ENCODE results near the gene CES1. TPM values are rescaled to one million over a fixed set of nuclear protein-coding genes. Genes with fewer than 3 reads are reported as not detected.
"Not testable (repeated sequence)": the region's sequence is repeated elsewhere in the genome, so short reads cannot be mapped to it uniquely, and the experiment has no call there.

CES1 gene
- total and polyA plus RNA-seq, 12 donors: 5.8 to 49.8 (median 21.7) TPM

- no peaks in the 10 kb centered on the region for H3K9me3 ChIP-seq
- DNase-seq (no peak), ATAC-seq (no peak)
- intact Hi-C loops (cut with DNase I): loop anchor here in 1 of 10 donors (10.0 kb wide), 1 partner anchor 76 kb away; no protein-coding TSS in a partner anchor
- H3K4me1 ChIP-seq: no peaks in the 10 kb centered on the region
- H3K36me3 ChIP-seq: no peaks in the 10 kb centered on the region
- H3K27ac ChIP-seq: no peak overlapping the region
- 92 to 93% methylated on average over 3 of the region's 3 CpGs for WGBS, 2 donors
- TF ChIP-seq, protein P1, sequence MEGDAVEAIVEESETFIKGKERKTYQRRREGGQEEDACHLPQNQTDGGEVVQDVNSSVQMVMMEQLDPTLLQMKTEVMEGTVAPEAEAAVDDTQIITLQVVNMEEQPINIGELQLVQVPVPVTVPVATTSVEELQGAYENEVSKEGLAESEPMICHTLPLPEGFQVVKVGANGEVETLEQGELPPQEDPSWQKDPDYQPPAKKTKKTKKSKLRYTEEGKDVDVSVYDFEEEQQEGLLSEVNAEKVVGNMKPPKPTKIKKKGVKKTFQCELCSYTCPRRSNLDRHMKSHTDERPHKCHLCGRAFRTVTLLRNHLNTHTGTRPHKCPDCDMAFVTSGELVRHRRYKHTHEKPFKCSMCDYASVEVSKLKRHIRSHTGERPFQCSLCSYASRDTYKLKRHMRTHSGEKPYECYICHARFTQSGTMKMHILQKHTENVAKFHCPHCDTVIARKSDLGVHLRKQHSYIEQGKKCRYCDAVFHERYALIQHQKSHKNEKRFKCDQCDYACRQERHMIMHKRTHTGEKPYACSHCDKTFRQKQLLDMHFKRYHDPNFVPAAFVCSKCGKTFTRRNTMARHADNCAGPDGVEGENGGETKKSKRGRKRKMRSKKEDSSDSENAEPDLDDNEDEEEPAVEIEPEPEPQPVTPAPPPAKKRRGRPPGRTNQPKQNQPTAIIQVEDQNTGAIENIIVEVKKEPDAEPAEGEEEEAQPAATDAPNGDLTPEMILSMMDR (IDR thresholded peaks at IDR 0.05): no peak
- peaks cover 0 to 24% (median 5%) of the 10 kb centered on the region in 7 donors for H3K27me3 ChIP-seq
- H3K4me3 ChIP-seq: no peak overlapping the region
These were observed 12.3 kb downstream of the CES1 start for GRCh38 chr16:55820615-55821014.

GRCh38 chr16:55817236-55817912 is 15.5 kb downstream of the CES1 start:
- TF ChIP-seq, protein P1 (IDR thresholded peaks at IDR 0.05): no peak
- Histone ChIP-seq H3K27me3 (peaks cover 0 to 22% (median 5%) of the 10 kb centered on the region in 7 donors), H3K9me3 (no peaks in the 10 kb centered on the region), H3K4me3 (no peak overlapping the region), H3K27ac (no peak overlapping the region), H3K36me3 (no peaks in the 10 kb centered on the region), H3K4me1 (no peaks in the 10 kb centered on the region)
- DNase-seq: no peak
- WGBS, 2 donors: 87 to 90% methylated on average over 5 of the region's 5 CpGs
- ATAC-seq: peak in 1 of 8 donors; percentile 32
- intact Hi-C loops (cut with DNase I): no loop called here

- H3K27ac ChIP-seq; H3K9me3 ChIP-seq; intact Hi-C loops (cut with DNase I); H3K4me3 ChIP-seq; H3K4me1 ChIP-seq; DNase-seq; H3K36me3 ChIP-seq: not testable (repeated sequence)
- peak in 2 of 8 donors; percentile 70 to 75 for ATAC-seq
- 37 to 45% methylated on average over 4 of the region's 4 CpGs for WGBS, 2 donors
- peaks cover 0 to 21% (median 3%) of the 10 kb centered on the region in 7 donors for H3K27me3 ChIP-seq
These were observed 16.7 kb downstream of the CES1 start for GRCh38 chr16:55816222-55816621.

DNA sequence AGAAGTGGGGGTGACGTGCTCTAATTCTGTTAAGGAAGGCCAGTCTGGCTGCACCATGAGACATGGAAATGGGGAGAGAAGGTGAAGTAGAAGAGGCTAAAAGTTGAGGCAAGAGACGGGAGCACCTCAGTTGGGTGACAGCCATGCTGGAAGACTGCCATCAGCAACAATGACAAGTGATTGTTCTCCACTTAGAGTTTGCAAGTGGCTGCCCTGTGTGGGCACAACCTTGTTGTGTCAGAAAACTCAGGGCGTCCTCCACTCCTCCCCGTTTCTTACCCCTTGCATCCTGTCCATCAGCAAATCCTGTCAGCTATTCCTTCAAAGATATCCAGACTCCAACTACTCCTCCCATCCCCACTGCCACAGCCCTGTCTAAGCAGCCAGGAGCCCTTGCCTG is 17.6 kb downstream of the CES1 start:
- 48 to 49% methylated on average over 3 to 4 of the region's 4 CpGs for WGBS, 2 donors
- Histone ChIP-seq H3K9me3 (no peaks in the 10 kb centered on the region), H3K4me3 (no peak overlapping the region), H3K4me1 (no peaks in the 10 kb centered on the region), H3K27ac (no peak overlapping the region), H3K27me3 (peaks cover 0 to 24% (median 0%) of the 10 kb centered on the region in 7 donors), H3K36me3 (no peaks in the 10 kb centered on the region)
- TF ChIP-seq, protein P1 (IDR thresholded peaks at IDR 0.05): no peak
- DNase-seq (no peak), ATAC-seq (no peak)
- intact Hi-C loops (cut with DNase I): no loop called here

GRCh38 chr16:55814174-55814573 is 18.7 kb downstream of the CES1 start:
- peaks cover 0 to 24% (median 4%) of the 10 kb centered on the region in 7 donors for H3K27me3 ChIP-seq
- DNase-seq; H3K27ac ChIP-seq; H3K9me3 ChIP-seq; H3K4me3 ChIP-seq; H3K36me3 ChIP-seq; ATAC-seq; intact Hi-C loops (cut with DNase I); H3K4me1 ChIP-seq: not testable (repeated sequence)
- 44 to 69% methylated on average over 2 of the region's 2 CpGs for WGBS, 2 donors

- H3K27ac ChIP-seq; H3K9me3 ChIP-seq; H3K4me3 ChIP-seq; H3K36me3 ChIP-seq; H3K4me1 ChIP-seq; DNase-seq; ATAC-seq; intact Hi-C loops (cut with DNase I): not testable (repeated sequence)
- H3K27me3 ChIP-seq: peaks cover 0 to 24% (median 4%) of the 10 kb centered on the region in 7 donors
- 86 to 88% methylated on average over 7 to 8 of the region's 9 CpGs for WGBS, 2 donors
These were observed 19.2 kb downstream of the CES1 start for GRCh38 chr16:55813730-55814129.

All from heart right ventricle (tissue), 16 donors.